Measurements from ENCODE around the gene NHSL1.

Gene NHSL1

DNA sequence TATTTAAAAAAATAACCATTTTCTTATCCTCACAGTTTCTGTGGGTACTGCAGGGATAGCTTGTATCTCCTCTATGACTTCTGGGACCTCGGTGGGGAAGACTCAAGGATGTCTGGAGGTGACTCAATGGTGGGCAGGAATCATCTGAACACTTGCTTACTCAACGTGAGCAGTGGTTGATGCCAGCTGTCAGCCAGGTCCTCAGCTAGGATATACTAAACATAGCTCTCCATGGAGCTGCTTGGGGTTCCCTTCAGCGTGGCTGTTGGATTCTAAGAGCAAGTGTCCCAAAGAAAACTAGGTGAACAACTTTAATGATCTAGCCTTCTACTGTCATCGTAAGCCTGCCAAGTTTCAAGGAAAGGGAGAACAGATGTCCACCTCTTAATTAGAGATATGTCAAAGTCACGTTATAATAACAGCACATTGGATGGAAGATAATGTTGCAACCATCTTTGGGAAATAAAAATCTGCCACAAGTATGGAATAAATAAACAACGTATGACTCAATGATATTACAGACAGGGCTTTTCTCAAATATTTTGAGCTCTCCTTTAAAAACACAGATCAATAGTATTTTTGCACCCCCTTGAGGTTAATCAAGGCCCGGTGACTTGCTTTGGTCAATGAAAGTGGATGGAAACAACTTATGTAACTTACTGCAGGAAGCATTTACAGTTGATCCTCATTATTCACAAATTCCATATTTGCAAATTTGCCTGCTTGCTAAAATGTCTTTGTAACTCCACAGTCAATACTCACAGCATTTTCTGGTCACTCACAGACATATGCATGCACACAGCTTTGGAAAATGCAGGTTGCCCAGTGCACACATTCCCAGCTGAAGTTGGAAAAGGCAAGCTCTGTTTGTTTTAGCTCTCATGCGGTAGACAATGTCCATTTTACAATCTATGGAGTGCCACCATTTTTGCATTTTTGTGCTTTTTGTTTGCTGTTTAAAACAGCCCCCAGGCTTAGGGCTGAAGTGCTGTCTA, 101.9 kb downstream of the NHSL1 start:
- DNase-seq = no peak

DNA sequence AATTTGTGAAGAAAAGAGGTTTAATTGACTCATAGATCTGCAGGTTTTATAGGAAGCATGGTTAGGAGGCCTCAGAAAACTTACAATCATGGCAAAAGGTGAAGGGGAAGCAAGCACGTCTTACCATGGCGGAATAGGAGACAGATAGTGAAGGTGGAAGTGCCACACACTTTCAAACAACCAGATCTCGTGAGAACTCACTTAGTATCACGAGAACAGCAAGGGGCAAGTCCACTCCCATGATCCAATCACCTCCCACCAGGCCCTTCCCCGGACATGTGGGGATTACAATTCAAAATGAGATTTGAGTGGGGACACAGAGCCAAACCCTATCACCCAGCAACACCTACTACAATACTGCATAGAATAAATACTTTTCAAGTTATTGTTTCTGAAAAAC, 102.6 kb downstream of the NHSL1 start:
- no peak for DNase-seq

DNA sequence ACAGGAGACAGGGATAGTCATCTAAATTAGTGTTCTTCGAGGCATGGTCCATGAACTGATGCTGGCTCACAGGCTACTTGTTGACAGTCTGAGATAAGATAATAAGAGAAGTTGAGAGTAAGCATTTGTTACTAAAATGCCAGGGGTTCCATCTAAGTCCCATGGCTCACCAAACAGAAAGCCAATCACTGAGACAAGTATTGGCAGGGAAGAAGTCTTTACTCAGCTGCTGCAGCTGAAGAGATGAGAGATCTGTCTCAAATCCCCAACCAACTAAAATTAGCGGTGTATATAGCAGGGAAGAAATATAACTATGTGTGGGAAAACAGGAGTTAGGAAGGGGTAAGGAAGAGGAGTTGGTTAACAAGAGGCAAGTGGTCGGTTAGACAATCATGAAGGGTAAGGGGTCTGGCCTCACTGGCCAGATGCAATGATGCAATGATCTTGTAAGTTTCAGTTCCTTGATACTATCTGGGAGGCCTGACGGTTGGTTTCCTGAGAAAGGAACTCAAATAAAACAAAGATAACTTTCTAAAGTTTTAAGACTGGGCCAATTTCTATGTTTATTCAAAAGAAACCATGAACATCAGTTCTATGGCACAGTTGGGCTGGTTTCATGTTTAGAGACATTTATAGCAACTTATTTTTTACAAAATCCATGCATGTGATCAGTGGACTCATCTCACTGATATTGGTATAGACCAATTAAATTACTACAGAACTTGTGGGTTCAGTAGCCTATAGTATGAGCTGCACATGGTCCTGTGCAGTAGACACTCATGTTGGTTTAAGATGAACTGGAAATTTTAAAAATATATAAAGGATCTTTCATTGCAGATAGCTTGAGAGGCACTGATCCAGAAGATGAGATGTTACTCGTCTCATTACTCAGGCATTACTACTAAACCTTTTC, 105.2 kb downstream of the NHSL1 start:
- no peak for DNase-seq

DNA sequence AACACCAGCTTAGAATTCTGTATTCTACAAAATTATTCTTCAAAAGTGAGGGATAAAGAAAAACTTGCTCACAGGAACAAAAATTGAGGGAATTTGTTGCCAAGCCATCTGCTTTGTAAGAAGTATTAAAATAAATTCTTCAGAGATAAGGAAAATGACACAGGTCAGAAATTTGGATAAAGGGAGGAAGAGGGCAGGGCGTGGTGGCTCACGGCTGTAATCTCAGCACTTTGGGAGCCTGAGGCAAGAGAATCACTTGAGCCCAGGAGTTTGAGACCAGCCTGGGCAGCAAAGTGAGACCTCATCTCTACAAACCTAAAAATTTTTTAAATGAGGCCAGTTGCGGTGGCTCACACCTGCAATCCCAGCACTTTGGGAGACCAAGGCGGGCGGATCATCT, 109.7 kb downstream of the NHSL1 start:
- DNase-seq = no peak

DNA sequence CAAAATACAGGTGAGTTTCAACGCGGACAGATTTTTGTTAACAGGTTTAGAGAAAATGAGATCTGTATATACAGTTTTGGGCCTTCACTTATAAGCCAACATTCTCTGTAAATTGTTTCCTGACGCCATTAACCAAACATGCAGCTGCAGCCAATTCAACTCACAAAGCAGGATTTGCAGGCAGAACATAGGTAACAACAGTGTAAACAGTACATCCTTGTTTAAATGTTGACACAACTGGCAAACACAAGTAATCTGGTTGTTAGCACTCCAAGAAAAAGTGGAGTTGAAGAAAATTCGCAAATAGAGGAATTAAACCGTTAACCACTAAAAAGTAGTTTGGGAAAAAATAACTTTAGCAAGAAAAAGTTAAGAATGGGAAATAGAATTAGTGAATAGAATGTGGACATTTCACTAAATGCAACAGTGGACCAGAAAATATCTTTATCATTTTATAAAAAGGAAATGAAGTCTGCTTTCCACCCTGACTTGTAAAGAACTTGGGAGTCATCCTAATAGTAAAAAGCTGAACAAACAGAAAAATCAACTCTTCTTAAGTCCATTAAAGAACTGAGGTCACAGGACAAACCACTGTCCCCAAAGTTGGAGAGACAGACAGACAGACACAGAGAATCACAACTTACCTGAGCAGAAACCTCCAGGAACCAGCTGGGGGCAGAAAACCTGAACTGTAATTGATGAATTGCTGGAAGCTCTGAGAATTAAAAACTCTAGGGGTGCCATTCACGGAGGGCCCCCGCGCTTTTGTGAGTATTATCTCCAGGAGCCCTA, 111.5 kb downstream of the NHSL1 start:
- DNase-seq = peak; percentile 91

- DNase-seq = no peak
These were observed 112.4 kb downstream of the NHSL1 start for GRCh38 chr6:138386897-138387296.

DNA sequence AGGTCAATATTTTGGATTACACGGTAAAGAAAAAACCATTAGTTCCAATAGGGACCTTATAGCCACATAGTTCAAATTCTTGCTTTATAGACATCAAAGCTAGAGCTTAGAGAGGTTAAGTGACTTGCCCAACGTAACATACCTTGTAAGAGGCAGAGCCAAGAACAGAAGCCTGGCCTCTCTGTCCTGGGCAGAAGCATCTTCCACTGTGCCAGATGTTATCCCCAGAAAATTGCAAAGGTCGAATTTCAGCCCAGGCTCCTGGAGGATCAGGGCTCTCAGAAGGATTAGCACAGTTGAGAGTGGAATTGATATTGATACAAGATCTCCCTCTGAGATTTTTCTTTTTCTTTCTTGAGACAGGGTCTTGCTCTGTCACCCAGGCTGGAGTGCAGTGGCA, 115.5 kb downstream of the NHSL1 start:
- no peak for DNase-seq

DNA sequence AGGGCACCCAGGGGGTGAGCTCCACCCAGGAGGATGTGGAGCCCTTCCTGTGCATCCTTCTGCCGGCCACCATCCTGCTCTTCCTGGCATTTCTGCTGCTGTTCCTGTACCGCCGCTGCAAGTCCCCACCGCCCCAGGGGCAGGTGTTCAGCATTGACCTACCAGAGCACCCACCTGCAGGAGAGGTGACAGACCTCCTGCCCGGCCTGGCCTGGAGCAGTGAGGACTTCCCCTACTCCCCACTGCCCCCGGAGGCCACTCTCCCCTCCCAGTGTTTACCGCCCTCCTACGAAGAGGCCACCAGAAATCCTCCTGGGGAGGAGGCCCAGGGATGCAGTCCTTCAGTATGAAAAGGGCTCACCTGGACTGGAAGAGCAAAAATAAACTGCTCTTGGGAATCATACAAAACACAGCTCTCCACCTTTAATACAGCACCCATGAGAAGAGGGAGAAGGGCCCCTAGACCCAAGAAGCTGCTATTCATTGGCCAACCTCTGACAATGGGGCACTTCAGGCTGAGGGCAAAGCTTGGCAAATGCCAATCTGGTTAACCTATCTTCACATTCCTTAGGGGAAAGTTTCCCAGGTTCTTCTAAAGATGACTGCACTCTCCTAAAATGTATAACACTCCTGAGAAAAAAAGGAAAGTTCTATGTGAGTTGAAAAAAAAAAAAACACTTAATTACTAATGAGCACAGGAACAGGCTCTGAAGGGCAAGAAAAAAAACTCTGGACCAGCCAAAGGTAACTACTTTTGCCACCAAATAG, 116.6 kb downstream of the NHSL1 start:
- DNase-seq = no peak

GRCh38 chr6:138378463-138378862, 120.8 kb downstream of the NHSL1 start:
- DNase-seq = no peak

- DNase-seq = peak; percentile 38
These were observed 121.5 kb downstream of the NHSL1 start, which contains the start of gene SMIM28 for GRCh38 chr6:138377844-138378243. SMIM28 (plus strand) TSS chr6:138377905; CDS start chr6:138378073, 168 bp downstream.

DNA sequence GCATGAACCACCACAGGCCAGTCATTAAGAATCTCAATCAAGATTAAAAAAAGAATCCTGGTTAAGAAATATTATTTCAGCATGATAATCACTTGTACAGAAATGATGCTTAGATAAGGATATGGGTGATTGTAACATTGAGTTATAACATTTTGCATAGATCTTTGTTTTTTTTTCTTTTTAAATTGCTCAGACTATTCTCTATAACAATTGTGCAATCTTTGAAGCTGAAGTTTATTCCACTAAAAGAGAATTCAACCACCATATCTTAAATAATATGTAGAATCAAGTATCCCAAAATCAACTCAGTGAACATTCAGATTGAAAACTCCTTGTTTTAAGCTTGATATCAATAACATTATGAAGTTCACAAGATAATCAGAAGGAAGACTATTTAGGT, 122.3 kb downstream of the NHSL1 start:
- DNase-seq = no peak

- no peak for DNase-seq
These were observed 124.5 kb downstream of the NHSL1 start for GRCh38 chr6:138374815-138375214.

GRCh38 chr6:138374230-138374629, 125.1 kb downstream of the NHSL1 start:
- DNase-seq = no peak

- DNase-seq = no peak
These were observed 126.4 kb downstream of the NHSL1 start for GRCh38 chr6:138372711-138373463.

All from DMS153 (cell line).